Measurements from ENCODE around the gene KIAA0319L. TPM values are rescaled to one million over a fixed set of nuclear protein-coding genes. Genes with fewer than 3 reads are reported as not detected.

KIAA0319L gene
- total RNA-seq, 1 donor from 2014 or later: 58.3 TPM

DNA sequence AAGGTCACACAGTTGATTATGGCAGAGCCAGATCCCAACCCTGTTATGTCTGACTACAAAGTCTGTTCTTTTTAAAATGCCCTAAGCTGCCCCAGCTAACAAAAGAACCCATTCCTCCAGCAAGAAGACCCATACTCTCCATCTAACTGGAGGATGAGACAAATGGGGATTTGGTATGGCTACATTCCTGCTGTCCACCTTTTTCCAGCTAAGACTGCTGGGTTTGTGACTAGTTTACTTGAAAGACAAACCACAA is 112.8 kb downstream of the KIAA0319L start:
- no peak overlapping the region for H3K4me3 ChIP-seq
- Mint-ChIP-seq H3K9me3 (no peaks in the 10 kb centered on the region), H3K36me3 (peaks cover 14% of the 10 kb centered on the region), H3K27me3 (ENCODE audit: insufficient read depth, low read depth) (peaks cover 2% of the 10 kb centered on the region), H3K4me1 (no peaks in the 10 kb centered on the region), H3K4me3 (no peak overlapping the region), H3K27ac (no peak overlapping the region)
- H2AFZ ChIP-seq (replicated peaks): no peak overlapping the region
- no peak overlapping the region for H3K9ac ChIP-seq
- H3K27ac ChIP-seq: no peak overlapping the region
- DNase-seq (ENCODE audit: low spot score): no peak
- H3K36me3 ChIP-seq: peaks cover under 1% of the 10 kb centered on the region
- no peaks in the 10 kb centered on the region for H4K20me1 ChIP-seq (ENCODE audit: low read depth)
- H3K79me2 ChIP-seq (ENCODE audit: low read depth): no peaks in the 10 kb centered on the region
- H3K9me3 ChIP-seq (ENCODE audit: low read depth): no peaks in the 10 kb centered on the region
- no peaks in the 10 kb centered on the region for H3K4me1 ChIP-seq
- no peaks in the 10 kb centered on the region for H3K27me3 ChIP-seq
- TF ChIP-seq EZH2phosphoT487 (IDR thresholded peaks at IDR 0.05): no peak
- TF ChIP-seq, protein P1, sequence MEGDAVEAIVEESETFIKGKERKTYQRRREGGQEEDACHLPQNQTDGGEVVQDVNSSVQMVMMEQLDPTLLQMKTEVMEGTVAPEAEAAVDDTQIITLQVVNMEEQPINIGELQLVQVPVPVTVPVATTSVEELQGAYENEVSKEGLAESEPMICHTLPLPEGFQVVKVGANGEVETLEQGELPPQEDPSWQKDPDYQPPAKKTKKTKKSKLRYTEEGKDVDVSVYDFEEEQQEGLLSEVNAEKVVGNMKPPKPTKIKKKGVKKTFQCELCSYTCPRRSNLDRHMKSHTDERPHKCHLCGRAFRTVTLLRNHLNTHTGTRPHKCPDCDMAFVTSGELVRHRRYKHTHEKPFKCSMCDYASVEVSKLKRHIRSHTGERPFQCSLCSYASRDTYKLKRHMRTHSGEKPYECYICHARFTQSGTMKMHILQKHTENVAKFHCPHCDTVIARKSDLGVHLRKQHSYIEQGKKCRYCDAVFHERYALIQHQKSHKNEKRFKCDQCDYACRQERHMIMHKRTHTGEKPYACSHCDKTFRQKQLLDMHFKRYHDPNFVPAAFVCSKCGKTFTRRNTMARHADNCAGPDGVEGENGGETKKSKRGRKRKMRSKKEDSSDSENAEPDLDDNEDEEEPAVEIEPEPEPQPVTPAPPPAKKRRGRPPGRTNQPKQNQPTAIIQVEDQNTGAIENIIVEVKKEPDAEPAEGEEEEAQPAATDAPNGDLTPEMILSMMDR (IDR thresholded peaks at IDR 0.05): no peak
- TF ChIP-seq EZH2 (IDR thresholded peaks at IDR 0.05): no peak
- H3F3A ChIP-seq (ENCODE audit: low read depth): no peaks in the 10 kb centered on the region
- no peak overlapping the region for H3K4me2 ChIP-seq

DNA sequence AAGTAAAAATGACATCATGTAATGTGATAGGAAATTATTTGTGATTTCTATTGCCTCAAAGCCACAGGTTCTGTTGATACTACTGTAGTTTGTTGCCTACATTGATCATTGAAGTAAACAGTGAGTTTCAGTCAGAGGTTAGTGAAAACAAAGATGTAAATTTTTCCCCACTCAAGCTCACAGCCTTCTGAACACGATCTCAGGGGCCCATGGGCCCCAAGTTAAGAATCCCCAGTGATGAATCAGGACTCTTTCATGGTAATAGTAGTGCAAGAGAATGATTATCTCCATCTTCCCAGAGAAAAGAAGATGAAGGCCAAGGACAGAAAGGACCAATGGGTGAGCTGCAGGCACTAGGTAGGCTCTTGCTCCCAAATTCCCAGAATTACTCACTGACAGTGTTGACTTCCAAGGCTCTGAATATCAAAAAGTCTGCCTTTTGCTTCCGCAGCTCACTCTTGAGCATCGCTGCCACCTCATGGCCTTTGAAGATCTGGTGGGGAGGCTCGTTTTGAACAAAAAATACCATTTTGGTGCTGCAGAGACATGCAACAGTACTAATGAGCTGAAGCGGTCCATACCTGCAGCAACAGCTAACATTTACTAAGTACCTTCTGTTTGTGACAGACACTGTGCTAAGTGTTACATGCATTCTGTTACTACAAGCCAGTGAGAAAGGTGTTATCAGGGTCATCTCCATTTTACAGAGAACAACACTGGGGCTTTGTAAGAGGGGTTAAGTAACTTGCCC is 113.3 kb downstream of the KIAA0319L start:
- H3K27ac Mint-ChIP-seq: no peak overlapping the region
- H3K4me3 ChIP-seq: no peak overlapping the region
- no peaks in the 10 kb centered on the region for H3F3A ChIP-seq (ENCODE audit: low read depth)
- no peaks in the 10 kb centered on the region for H4K20me1 ChIP-seq (ENCODE audit: low read depth)
- no peaks in the 10 kb centered on the region for H3K4me1 ChIP-seq
- no peaks in the 10 kb centered on the region for H3K27me3 ChIP-seq
- H3K9me3 ChIP-seq (ENCODE audit: low read depth): no peaks in the 10 kb centered on the region
- H3K36me3 ChIP-seq: peaks cover 3% of the 10 kb centered on the region
- no peaks in the 10 kb centered on the region for H3K4me1 Mint-ChIP-seq
- no peak overlapping the region for H3K9ac ChIP-seq
- peaks cover 18% of the 10 kb centered on the region for H3K36me3 Mint-ChIP-seq
- H2AFZ ChIP-seq (replicated peaks): no peak overlapping the region
- H3K4me3 Mint-ChIP-seq: no peak overlapping the region
- no peak overlapping the region for H3K27ac ChIP-seq
- peaks cover 2% of the 10 kb centered on the region for H3K27me3 Mint-ChIP-seq (ENCODE audit: insufficient read depth, low read depth)
- H3K4me2 ChIP-seq: no peak overlapping the region
- no peaks in the 10 kb centered on the region for H3K79me2 ChIP-seq (ENCODE audit: low read depth)
- no peak for TF ChIP-seq EZH2 (IDR thresholded peaks at IDR 0.05)
- TF ChIP-seq, protein P1 (IDR thresholded peaks at IDR 0.05): peak; percentile 47
- peak; percentile 26 for DNase-seq (ENCODE audit: low spot score)
- no peaks in the 10 kb centered on the region for H3K9me3 Mint-ChIP-seq

GRCh38 chr1:35442734-35443133 is 114.5 kb downstream of the KIAA0319L start:
- no peaks in the 10 kb centered on the region for H3K4me1 Mint-ChIP-seq
- H3K9ac ChIP-seq: no peak overlapping the region
- H3K36me3 Mint-ChIP-seq: peaks cover 22% of the 10 kb centered on the region
- H3K27me3 Mint-ChIP-seq (ENCODE audit: insufficient read depth, low read depth): peaks cover 2% of the 10 kb centered on the region
- no peak overlapping the region for H3K27ac ChIP-seq
- no peak overlapping the region for H3K4me3 ChIP-seq
- H3K36me3 ChIP-seq: peaks cover 3% of the 10 kb centered on the region
- no peaks in the 10 kb centered on the region for H3K4me1 ChIP-seq
- H3K4me3 Mint-ChIP-seq: no peak overlapping the region
- no peaks in the 10 kb centered on the region for H4K20me1 ChIP-seq (ENCODE audit: low read depth)
- H3K79me2 ChIP-seq (ENCODE audit: low read depth): no peaks in the 10 kb centered on the region
- H3K27ac Mint-ChIP-seq: no peak overlapping the region
- H3F3A ChIP-seq (ENCODE audit: low read depth): no peaks in the 10 kb centered on the region
- no peaks in the 10 kb centered on the region for H3K9me3 ChIP-seq (ENCODE audit: low read depth)
- TF ChIP-seq EZH2 (IDR thresholded peaks at IDR 0.05) (no peak), EZH2phosphoT487 (IDR thresholded peaks at IDR 0.05) (no peak)
- TF ChIP-seq, protein P1 (IDR thresholded peaks at IDR 0.05): no peak
- no peak overlapping the region for H3K4me2 ChIP-seq
- DNase-seq (ENCODE audit: low spot score): no peak
- H3K27me3 ChIP-seq: no peaks in the 10 kb centered on the region
- H2AFZ ChIP-seq (replicated peaks): no peak overlapping the region
- H3K9me3 Mint-ChIP-seq: no peaks in the 10 kb centered on the region

Measured in neural progenitor cell (in vitro differentiated cells).